OCI-LY3 (cell line): Measurements from ENCODE around the gene SIK2.

Experiments used
- EZH2phosphoT487 ChIP-seq: fragments of 200-600 bp; shearing (Covaris generic); IDR thresholded peaks from 2 replicates; pipeline ENCODE4 v1.6.1; 2018; ENCODE audit warnings: antibody characterized with exemption, mixed run types, low read depth
- TF ChIP-seq, protein P1 (sequence below): fragments of 200-600, 300-600 bp; sonication (generic); IDR thresholded peaks from 2 replicates; pipeline ENCODE4 v1.5.1; 2014; ENCODE audit warnings: antibody characterized with exemption, low read length, low read depth

DNA sequence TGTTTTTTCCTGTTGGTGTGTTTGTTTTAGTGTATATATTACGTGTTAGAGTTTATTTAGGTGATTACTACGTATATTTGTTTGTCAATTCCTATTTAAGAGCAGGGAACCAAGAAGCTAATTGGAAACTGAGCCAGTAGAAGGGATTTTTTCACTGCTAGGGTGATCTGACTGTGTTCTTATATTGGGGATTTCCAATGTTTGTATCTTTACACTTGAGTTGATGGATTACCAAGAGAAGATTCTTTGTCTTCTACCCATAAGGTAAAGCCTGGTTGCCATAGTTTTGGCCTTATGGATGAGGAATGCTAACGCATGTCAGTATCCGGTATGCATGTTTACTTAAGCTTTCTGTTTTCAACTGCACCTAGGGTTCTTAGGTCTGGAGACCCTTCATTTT is 35.6 kb downstream of the SIK2 start:
- TF ChIP-seq, protein P1, sequence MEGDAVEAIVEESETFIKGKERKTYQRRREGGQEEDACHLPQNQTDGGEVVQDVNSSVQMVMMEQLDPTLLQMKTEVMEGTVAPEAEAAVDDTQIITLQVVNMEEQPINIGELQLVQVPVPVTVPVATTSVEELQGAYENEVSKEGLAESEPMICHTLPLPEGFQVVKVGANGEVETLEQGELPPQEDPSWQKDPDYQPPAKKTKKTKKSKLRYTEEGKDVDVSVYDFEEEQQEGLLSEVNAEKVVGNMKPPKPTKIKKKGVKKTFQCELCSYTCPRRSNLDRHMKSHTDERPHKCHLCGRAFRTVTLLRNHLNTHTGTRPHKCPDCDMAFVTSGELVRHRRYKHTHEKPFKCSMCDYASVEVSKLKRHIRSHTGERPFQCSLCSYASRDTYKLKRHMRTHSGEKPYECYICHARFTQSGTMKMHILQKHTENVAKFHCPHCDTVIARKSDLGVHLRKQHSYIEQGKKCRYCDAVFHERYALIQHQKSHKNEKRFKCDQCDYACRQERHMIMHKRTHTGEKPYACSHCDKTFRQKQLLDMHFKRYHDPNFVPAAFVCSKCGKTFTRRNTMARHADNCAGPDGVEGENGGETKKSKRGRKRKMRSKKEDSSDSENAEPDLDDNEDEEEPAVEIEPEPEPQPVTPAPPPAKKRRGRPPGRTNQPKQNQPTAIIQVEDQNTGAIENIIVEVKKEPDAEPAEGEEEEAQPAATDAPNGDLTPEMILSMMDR = no peak
- no peak for TF ChIP-seq EZH2phosphoT487
